Activated CD8-positive, alpha-beta T cell treated with anti-CD3 and anti-CD28 coated beads, Interleukin-2, amount 10 ng/mL, durations not matched to agents 7 days and 5 days (primary cell): ENCODE data around the gene SLC26A9. TPM values are rescaled to one million over a fixed set of nuclear protein-coding genes. Genes with fewer than 3 reads are reported as not detected.

Source experiments
- ATAC-seq: fragments of 150-1000 bp; cut with Tn5 transposase; one replicate; pipeline ENCODE4 v1.10.0; 2021; ENCODE audit warnings: moderate library complexity
- CTCF ChIA-PET: fragments of 350-600 bp; sonication (Branson Sonifier 250); formaldehyde crosslinking; loops from one replicate; lab custom pipeline; 2021; ENCODE audit warnings: antibody characterized with exemption; lab: Charles Lee
- POLR2A ChIA-PET: fragments of 350-600 bp; sonication (Branson Sonifier 250); formaldehyde crosslinking; loops from one replicate; lab custom pipeline; 2021; ENCODE audit warnings: antibody characterized with exemption; lab: Charles Lee
- DNase-seq: peaks from one replicate; pipeline ENCODE4 v3.0.0-alpha.2; 2020
- H3K27ac Mint-ChIP-seq: one replicate; pipeline ENCODE4 v1.8.0; 2021; ENCODE audit warnings: mild to moderate bottlenecking, mixed read lengths
- H3K27me3 Mint-ChIP-seq: one replicate; pipeline ENCODE4 v1.8.0; 2021; ENCODE audit warnings: low read depth, mixed read lengths
- H3K36me3 Mint-ChIP-seq: one replicate; pipeline ENCODE4 v1.8.0; 2021; ENCODE audit warnings: low read depth, mixed read lengths
- H3K4me1 Mint-ChIP-seq: one replicate; pipeline ENCODE4 v1.8.0; 2021; ENCODE audit warnings: low read depth, mixed read lengths
- H3K4me3 Mint-ChIP-seq: one replicate; pipeline ENCODE4 v1.8.0; 2021; ENCODE audit warnings: mild to moderate bottlenecking, mixed read lengths
- H3K9me3 Mint-ChIP-seq: one replicate; pipeline ENCODE4 v1.8.0; 2022; ENCODE audit warnings: mixed read lengths; ENCODE audit not compliant: insufficient read depth
- total RNA-seq, 2 experiments: library from RNA; stranded (reverse); gene quantifications; one replicate each; pipeline ENCODE4 v1.2.3, GENCODE V29; 2021

Gene SLC26A9
- total RNA-seq, 2 experiments from 2014 or later, result not detected

DNA sequence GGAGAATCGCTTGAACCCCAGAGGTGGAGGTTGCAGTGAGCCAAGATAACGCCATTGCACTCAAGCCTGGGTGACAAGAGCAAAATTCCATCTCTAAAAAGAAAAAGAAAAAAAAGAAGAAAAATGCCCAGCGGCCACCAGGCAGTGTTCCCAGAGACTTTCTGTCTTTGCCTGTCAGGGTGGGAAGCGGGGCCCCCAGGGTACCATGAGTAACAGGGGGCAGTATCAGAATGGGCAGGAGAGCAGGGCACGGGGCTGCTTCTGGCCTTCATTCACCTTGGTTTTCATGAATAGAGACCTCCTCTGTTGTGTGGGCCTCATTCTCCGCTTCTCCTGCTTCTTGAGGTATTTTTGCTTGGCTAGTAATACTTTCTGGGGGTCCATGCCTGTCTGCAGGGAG, 20.4 kb downstream of the SLC26A9 start:
- ChIA-PET POLR2A (no interaction called here), CTCF (interaction anchor here (1.3 kb wide), 1 partner anchor 131 kb away, joined by 3 read pairs; no protein-coding TSS in a partner anchor)
- no peaks in the 10 kb centered on the region for H3K9me3 Mint-ChIP-seq
- DNase-seq (no peak), ATAC-seq (no peak)
- no peak overlapping the region for H3K4me3 Mint-ChIP-seq
- H3K27ac Mint-ChIP-seq, result no peak overlapping the region
- no peaks in the 10 kb centered on the region for H3K4me1 Mint-ChIP-seq
- no peaks in the 10 kb centered on the region for H3K36me3 Mint-ChIP-seq
- H3K27me3 Mint-ChIP-seq, result peaks cover 4% of the 10 kb centered on the region

- no peak for ATAC-seq
- H3K9me3 Mint-ChIP-seq, result no peaks in the 10 kb centered on the region
- no peak overlapping the region for H3K4me3 Mint-ChIP-seq
- ChIA-PET POLR2A (no interaction called here), CTCF (interaction anchor here (1.3 to 9.2 kb wide), 2 partner anchors 55 to 130 kb away, joined by 3 to 166 read pairs; no protein-coding TSS in a partner anchor)
- DNase-seq, result no peak
- no peaks in the 10 kb centered on the region for H3K4me1 Mint-ChIP-seq
- H3K27me3 Mint-ChIP-seq, result peaks cover 4% of the 10 kb centered on the region
- H3K36me3 Mint-ChIP-seq, result no peaks in the 10 kb centered on the region
- H3K27ac Mint-ChIP-seq, result no peak overlapping the region
Measured at GRCh38 chr1:205922314-205922713, 20.9 kb downstream of the SLC26A9 start.

GRCh38 chr1:205921570-205921909, 21.7 kb downstream of the SLC26A9 start:
- no peaks in the 10 kb centered on the region for H3K9me3 Mint-ChIP-seq
- H3K36me3 Mint-ChIP-seq, result no peaks in the 10 kb centered on the region
- no peak overlapping the region for H3K4me3 Mint-ChIP-seq
- DNase-seq (no peak), ATAC-seq (no peak)
- CTCF ChIA-PET, result interaction anchor here (1.3 to 9.2 kb wide), 2 partner anchors 56 to 129 kb away, joined by 3 to 166 read pairs; no protein-coding TSS in a partner anchor
- POLR2A ChIA-PET, result no interaction called here
- no peak overlapping the region for H3K27ac Mint-ChIP-seq
- no peaks in the 10 kb centered on the region for H3K4me1 Mint-ChIP-seq
- peaks cover 4% of the 10 kb centered on the region for H3K27me3 Mint-ChIP-seq

- H3K27me3 Mint-ChIP-seq, result peaks cover 4% of the 10 kb centered on the region
- H3K4me3 Mint-ChIP-seq, result no peak overlapping the region
- no peak overlapping the region for H3K27ac Mint-ChIP-seq
- DNase-seq (no peak), ATAC-seq (no peak)
- H3K9me3 Mint-ChIP-seq, result no peaks in the 10 kb centered on the region
- no peaks in the 10 kb centered on the region for H3K4me1 Mint-ChIP-seq
- ChIA-PET POLR2A (no interaction called here), CTCF (interaction anchor here (1.4 to 9.2 kb wide), 5 partner anchors 13 to 185 kb away, joined by 3 to 166 read pairs (median 25); no protein-coding TSS in a partner anchor)
- H3K36me3 Mint-ChIP-seq, result no peaks in the 10 kb centered on the region
Measured at GRCh38 chr1:205920861-205921569, 22.2 kb downstream of the SLC26A9 start.

- H3K4me1 Mint-ChIP-seq, result peaks cover 6% of the 10 kb centered on the region
- no peaks in the 10 kb centered on the region for H3K36me3 Mint-ChIP-seq
- ATAC-seq (no peak), DNase-seq (no peak)
- POLR2A ChIA-PET, result no interaction called here
- H3K9me3 Mint-ChIP-seq, result no peaks in the 10 kb centered on the region
- CTCF ChIA-PET, result interaction anchor here (1.0 to 9.2 kb wide), 7 partner anchors 12 to 186 kb away, joined by 3 to 166 read pairs (median 13); no protein-coding TSS in a partner anchor
- H3K27me3 Mint-ChIP-seq, result peaks cover 4% of the 10 kb centered on the region
- H3K27ac Mint-ChIP-seq, result no peak overlapping the region
- H3K4me3 Mint-ChIP-seq, result no peak overlapping the region
Measured at GRCh38 chr1:205920159-205920558, 23.1 kb downstream of the SLC26A9 start.

DNA sequence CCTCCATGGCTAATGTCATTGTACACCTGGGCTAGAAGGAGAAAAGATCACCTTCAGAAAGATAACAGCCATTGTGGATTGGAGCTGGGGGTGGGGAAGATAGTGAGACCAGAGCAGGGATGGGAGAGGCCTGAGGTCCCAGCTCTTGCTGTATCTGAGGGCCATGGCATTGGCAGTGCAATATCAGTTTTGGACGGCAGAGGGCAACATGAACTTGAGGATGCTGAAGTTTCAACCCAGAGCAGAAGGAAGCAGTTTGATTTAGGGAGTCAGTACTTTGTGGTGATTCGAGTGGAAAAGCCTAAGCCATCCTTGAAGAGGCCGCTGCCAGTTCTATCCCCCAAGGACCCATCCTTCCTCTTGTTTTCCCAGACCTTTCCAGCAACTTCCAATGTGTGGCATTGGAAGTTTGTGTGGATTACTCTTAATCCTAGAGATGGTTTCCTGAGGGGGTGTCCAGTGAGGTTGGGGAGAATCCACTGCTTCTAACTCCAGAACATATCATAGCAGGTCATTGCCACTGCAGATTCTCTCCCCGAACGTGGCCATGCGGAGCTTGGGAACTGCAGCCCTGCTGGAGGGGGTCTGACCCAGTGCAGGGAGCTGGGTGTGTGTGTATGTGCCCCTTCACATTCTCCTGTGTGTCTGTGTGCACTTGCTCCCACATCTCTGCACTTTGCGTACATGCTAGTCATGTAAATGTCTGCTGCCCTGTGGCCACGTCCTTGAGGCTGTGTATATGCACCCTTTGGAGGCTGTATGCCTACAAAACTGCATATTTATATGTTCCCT, 24.1 kb downstream of the SLC26A9 start:
- POLR2A ChIA-PET, result interaction anchor here (1.1 kb wide), 1 partner anchor 58 kb away, joined by 3 read pairs; no protein-coding TSS in a partner anchor

DNA sequence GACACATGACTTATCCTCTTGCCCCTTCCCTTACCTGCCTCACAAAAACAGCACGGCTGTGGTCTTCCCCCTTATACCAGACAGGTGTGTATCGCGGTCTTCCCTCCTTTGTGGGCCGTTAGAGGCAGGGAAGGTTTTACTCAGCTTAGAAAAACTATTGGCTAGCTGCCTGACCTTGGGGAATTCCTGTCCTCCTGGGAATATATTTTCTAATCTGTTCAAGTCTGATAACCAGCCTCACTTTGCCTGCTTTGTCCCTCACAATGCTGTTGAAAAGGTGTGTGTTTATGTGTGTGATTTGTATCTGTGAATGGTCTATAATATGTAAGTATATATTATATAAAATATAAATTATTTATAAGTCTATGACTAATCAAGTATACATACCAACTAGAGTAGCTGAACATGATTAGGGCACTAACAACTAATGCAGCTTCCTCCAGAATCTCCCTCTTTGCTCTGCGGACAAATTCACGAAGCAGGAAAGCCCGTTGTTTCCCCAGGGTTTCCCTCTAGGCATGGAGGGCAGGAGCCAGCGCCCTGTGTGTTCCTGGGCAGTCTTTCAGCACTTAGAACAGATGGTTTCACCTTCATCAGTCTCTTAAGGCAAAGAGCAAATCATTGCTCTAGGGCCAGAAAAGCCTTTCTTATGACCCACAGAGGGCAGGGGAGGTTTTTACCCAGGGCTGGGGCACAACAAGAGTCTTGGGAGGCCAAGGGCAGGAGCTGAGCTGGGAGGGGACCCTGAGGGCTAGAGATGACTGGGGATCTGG, 25.6 kb downstream of the SLC26A9 start:
- Mint-ChIP-seq H3K27me3 (peaks cover 7% of the 10 kb centered on the region), H3K4me3 (no peak overlapping the region), H3K36me3 (no peaks in the 10 kb centered on the region), H3K4me1 (peaks cover 8% of the 10 kb centered on the region), H3K9me3 (no peaks in the 10 kb centered on the region), H3K27ac (no peak overlapping the region)
- ChIA-PET CTCF (interaction anchor here (0.6 to 9.2 kb wide), 17 partner anchors 15 to 261 kb away, joined by 3 to 166 read pairs (median 5); partner anchors contain the start of gene PM20D1), POLR2A (no interaction called here)
- ATAC-seq (no peak), DNase-seq (no peak)

More for the DNA sequence above, 24.1 kb downstream of the SLC26A9 start:
- Mint-ChIP-seq H3K4me1 (peaks cover 8% of the 10 kb centered on the region), H3K27ac (no peak overlapping the region), H3K4me3 (no peak overlapping the region), H3K9me3 (no peaks in the 10 kb centered on the region), H3K36me3 (no peaks in the 10 kb centered on the region), H3K27me3 (peaks cover 4% of the 10 kb centered on the region)
- DNase-seq (peak; percentile 80), ATAC-seq (peak; percentile 81)
- CTCF ChIA-PET, result interaction anchor here (0.6 to 9.2 kb wide), 24 partner anchors 11 to 264 kb away, joined by 3 to 166 read pairs (median 4); partner anchors contain the start of genes PM20D1 and SLC45A3

GRCh38 chr1:205916541-205916940, 26.7 kb downstream of the SLC26A9 start:
- Mint-ChIP-seq H3K27me3 (peaks cover 12% of the 10 kb centered on the region), H3K36me3 (no peaks in the 10 kb centered on the region), H3K9me3 (no peaks in the 10 kb centered on the region), H3K27ac (no peak overlapping the region), H3K4me3 (no peak overlapping the region), H3K4me1 (peaks cover 8% of the 10 kb centered on the region)
- DNase-seq (no peak), ATAC-seq (no peak)
- ChIA-PET POLR2A (no interaction called here), CTCF (interaction anchor here (0.6 to 9.2 kb wide), 6 partner anchors 61 to 189 kb away, joined by 3 to 166 read pairs (median 8); no protein-coding TSS in a partner anchor)

DNA sequence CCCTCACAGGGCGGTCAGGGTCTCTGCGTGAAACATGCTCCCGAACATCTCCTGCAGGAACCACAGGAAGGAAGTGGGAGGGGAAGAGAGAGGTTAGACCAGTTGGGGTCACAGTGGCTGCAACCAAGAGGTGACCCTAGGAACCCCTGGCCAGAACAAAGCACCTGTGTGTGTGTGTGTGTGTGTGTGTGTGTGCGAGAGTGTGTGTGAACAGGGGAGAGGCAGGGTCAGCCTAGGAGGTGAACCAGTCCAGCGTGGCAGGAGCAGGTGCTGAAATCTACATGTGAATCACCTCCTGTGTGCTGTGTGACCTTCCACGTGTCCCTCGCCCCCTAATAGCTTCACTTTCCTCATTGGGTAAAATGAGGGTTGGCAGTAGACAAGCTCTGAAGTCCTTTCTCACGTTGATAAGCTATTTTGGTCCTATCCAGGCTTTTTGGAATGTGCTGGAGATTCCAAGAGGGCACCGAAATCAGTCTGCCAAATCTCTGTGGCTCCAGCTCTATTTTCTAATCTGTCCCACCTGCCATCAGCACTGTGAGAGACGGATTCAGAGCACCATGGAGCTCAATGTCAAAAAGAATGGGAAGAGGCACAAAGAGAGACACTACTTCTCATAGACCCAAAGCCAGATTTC, 27.8 kb downstream of the SLC26A9 start:
- DNase-seq (no peak), ATAC-seq (no peak)
- Mint-ChIP-seq H3K9me3 (no peaks in the 10 kb centered on the region), H3K4me1 (peaks cover 8% of the 10 kb centered on the region), H3K27ac (no peak overlapping the region), H3K27me3 (peaks cover 15% of the 10 kb centered on the region), H3K36me3 (no peaks in the 10 kb centered on the region), H3K4me3 (no peak overlapping the region)
- ChIA-PET POLR2A (no interaction called here), CTCF (interaction anchor here (0.6 to 9.2 kb wide), 3 partner anchors 62 to 191 kb away, joined by 3 to 166 read pairs (median 3); no protein-coding TSS in a partner anchor)

- Mint-ChIP-seq H3K27me3 (peaks cover 11% of the 10 kb centered on the region), H3K9me3 (no peaks in the 10 kb centered on the region), H3K36me3 (no peaks in the 10 kb centered on the region), H3K4me1 (peaks cover 8% of the 10 kb centered on the region), H3K4me3 (no peak overlapping the region), H3K27ac (no peak overlapping the region)
- DNase-seq (no peak), ATAC-seq (no peak)
- ChIA-PET POLR2A (no interaction called here), CTCF (interaction anchor here (1.2 to 9.2 kb wide), 2 partner anchors 63 to 66 kb away, joined by 3 to 166 read pairs; no protein-coding TSS in a partner anchor)
Measured at GRCh38 chr1:205914730-205915129, 28.5 kb downstream of the SLC26A9 start.

DNA sequence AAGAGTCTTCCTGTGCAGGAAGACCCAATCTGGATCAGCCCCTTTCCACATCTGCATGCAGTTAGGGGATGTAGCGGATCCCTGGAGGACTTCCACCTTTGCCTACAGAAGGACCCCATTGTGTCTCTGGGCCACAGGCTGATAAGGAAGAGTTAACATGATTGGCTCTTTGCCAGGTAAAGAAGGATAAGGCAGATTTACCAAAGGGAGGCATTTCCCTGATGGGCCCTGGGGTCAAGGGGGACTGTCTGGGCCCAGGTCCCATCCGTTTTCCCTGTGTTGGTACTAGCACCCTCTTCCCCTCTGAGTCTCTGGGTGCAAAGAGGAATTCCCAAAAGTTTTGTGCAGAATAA, 29.1 kb downstream of the SLC26A9 start:
- ATAC-seq (no peak), DNase-seq (no peak)
- no peaks in the 10 kb centered on the region for H3K36me3 Mint-ChIP-seq
- no peaks in the 10 kb centered on the region for H3K9me3 Mint-ChIP-seq
- CTCF ChIA-PET, result interaction anchor here (9.2 kb wide), 1 partner anchor 63 kb away, joined by 166 read pairs; no protein-coding TSS in a partner anchor
- no peak overlapping the region for H3K4me3 Mint-ChIP-seq
- POLR2A ChIA-PET, result no interaction called here
- H3K27me3 Mint-ChIP-seq, result peaks cover 11% of the 10 kb centered on the region
- peaks cover 8% of the 10 kb centered on the region for H3K4me1 Mint-ChIP-seq
- no peak overlapping the region for H3K27ac Mint-ChIP-seq
